ENCODE results near the gene DYRK4.

DYRK4 gene

DNA sequence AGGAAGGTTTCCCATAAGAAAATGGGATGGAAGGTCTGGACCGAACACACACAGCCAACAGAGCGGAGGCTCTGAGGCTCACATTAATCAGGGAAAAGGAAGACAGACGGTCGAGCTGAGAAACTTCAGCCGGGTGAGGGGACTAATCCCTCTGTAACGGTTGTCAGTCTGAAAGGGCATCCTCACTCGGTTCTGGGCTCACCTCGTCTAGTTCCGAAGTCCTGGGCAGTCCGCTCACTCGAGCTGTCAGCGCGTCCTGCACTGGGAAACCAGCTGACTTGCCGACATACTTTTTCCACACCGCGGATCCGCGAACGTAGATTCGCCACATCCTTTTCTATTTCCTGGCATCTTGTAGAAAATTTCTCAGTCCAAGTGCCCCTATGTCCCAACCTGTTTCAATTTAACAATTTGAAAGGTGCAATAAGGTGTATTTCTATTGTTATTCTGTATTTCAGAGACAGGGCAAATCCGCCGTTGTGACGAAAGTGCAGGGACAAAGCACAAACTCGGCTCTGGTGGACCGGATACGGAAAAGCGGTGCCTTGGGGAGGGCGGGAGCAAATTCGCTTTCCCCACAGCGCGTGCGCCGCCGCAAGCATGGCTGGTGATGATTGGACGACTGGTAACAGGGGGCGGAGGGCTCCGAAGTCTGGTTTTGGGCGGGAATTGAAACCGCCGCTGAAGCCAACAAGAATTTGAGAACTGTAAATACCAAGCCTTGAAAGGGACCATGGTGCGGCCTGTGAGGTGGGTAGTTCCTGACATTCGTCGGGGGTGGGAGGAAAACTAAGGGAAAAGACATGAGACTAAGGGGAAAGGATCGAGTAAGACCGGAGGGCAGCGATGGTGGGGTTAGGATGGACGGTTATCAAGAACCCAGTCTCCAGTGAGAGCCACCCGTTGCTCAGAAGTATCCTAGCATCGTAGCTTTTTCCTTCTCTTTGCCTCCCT is 23.5 kb upstream of the DYRK4 start, which contains the start of gene RAD51AP1:
Gene RAD51AP1, plus strand, starts transcription at position 684 of the 954 bp plus-strand sequence. Its CDS starts 50 bp downstream, at position 734.
- H3K27me3 ChIP-seq (ENCODE audit: insufficient read depth, low read length): no peaks in the 10 kb centered on the region
- H2AK5ac ChIP-seq (ENCODE audit: low read length): no peak within 1 kb of the TSS
- H4K91ac ChIP-seq (ENCODE audit: low read depth, low read length): peak within 1 kb of the TSS; percentile 30
- H3K36me3 ChIP-seq (ENCODE audit: control insufficient read depth in 1 of 2, insufficient read depth in 2 of 2, low read length in 2 of 2): peaks cover 4 to 5% of the 10 kb centered on the region in 2 experiments
- peak within 1 kb of the TSS; percentile 58 for H4K12ac ChIP-seq (ENCODE audit: low read depth, low read length)
- peak within 1 kb of the TSS; percentile 60 for H2BK5ac ChIP-seq (ENCODE audit: low read depth, low read length, poor library complexity)
- H3K14ac ChIP-seq (ENCODE audit: low read length): peak within 1 kb of the TSS; percentile 7
- H2BK12ac ChIP-seq (ENCODE audit: low read length): no peak within 1 kb of the TSS
- peak within 1 kb of the TSS; percentile 12 for H3K18ac ChIP-seq (ENCODE audit: low read length)
- no peak within 1 kb of the TSS for H3K23ac ChIP-seq (ENCODE audit: low read length)
- H3K27ac ChIP-seq (ENCODE audit: low read depth, low read length): peak within 1 kb of the TSS; percentile 52
- no peaks in the 10 kb centered on the region for H3K79me1 ChIP-seq (ENCODE audit: low read length)
- H4K8ac ChIP-seq (ENCODE audit: low read depth, low read length): peak within 1 kb of the TSS; percentile 55
- H3K4me1 ChIP-seq (ENCODE audit: control insufficient read depth in 1 of 2, insufficient read depth in 2 of 2, low read length in 2 of 2): no peaks in the 10 kb centered on the region
- no peak within 1 kb of the TSS for H2BK120ac ChIP-seq (ENCODE audit: insufficient read depth, low read length, poor library complexity)
- H3K9ac ChIP-seq (ENCODE audit: low read length): peak within 1 kb of the TSS; percentile 94
- no CpG with 5 or more reads among the region's 49 CpGs for WGBS (ENCODE audit: extremely low coverage, insufficient coverage, insufficient read length)
- no peaks in the 10 kb centered on the region for H3K9me3 ChIP-seq (ENCODE audit: insufficient read depth, low read depth, low read length)
- H3K79me2 ChIP-seq (ENCODE audit: control insufficient read depth, insufficient read depth, low read length, poor library complexity): no peaks in the 10 kb centered on the region
- peak within 1 kb of the TSS; percentile 77 for H3K4ac ChIP-seq (ENCODE audit: low read depth, low read length)
- peak within 1 kb of the TSS; percentile 83 for H3K4me2 ChIP-seq (ENCODE audit: low read length)
- H3K4me3 ChIP-seq (ENCODE audit: low read depth, low read length): peak within 1 kb of the TSS; percentile 91
- DNase-seq: peak; percentile 95 to 98
- H2AFZ ChIP-seq (ENCODE audit: insufficient read depth, low read length, poor library complexity): peak within 1 kb of the TSS; percentile 82

- H2AK5ac ChIP-seq (ENCODE audit: low read length): no peak overlapping the region
- H3K9me3 ChIP-seq (ENCODE audit: insufficient read depth, low read depth, low read length): no peaks in the 10 kb centered on the region
- H3K4me1 ChIP-seq (ENCODE audit: control insufficient read depth in 1 of 2, insufficient read depth in 2 of 2, low read length in 2 of 2): no peaks in the 10 kb centered on the region
- peak overlapping the region; percentile 91 for H3K4me3 ChIP-seq (ENCODE audit: low read depth, low read length)
- peak overlapping the region; percentile 77 for H3K4ac ChIP-seq (ENCODE audit: low read depth, low read length)
- peak overlapping the region; percentile 47 for H4K8ac ChIP-seq (ENCODE audit: low read depth, low read length)
- H3K79me1 ChIP-seq (ENCODE audit: low read length): no peaks in the 10 kb centered on the region
- H3K36me3 ChIP-seq (ENCODE audit: control insufficient read depth in 1 of 2, insufficient read depth in 2 of 2, low read length in 2 of 2): peaks cover 2 to 5% of the 10 kb centered on the region in 2 experiments
- H2AFZ ChIP-seq (ENCODE audit: insufficient read depth, low read length, poor library complexity): peak overlapping the region; percentile 82
- peak overlapping the region; percentile 94 for H3K9ac ChIP-seq (ENCODE audit: low read length)
- peak overlapping the region; percentile 83 for H3K4me2 ChIP-seq (ENCODE audit: low read length)
- no peak overlapping the region for H2BK120ac ChIP-seq (ENCODE audit: insufficient read depth, low read length, poor library complexity)
- H2BK5ac ChIP-seq (ENCODE audit: low read depth, low read length, poor library complexity): no peak overlapping the region
- no peak overlapping the region for H2BK12ac ChIP-seq (ENCODE audit: low read length)
- H4K12ac ChIP-seq (ENCODE audit: low read depth, low read length): peak overlapping the region; percentile 58
- WGBS (ENCODE audit: extremely low coverage, insufficient coverage, insufficient read length): no CpG with 5 or more reads among the region's 16 CpGs
- DNase-seq: no peak
- no peak overlapping the region for H4K91ac ChIP-seq (ENCODE audit: low read depth, low read length)
- no peak overlapping the region for H3K23ac ChIP-seq (ENCODE audit: low read length)
- no peaks in the 10 kb centered on the region for H3K79me2 ChIP-seq (ENCODE audit: control insufficient read depth, insufficient read depth, low read length, poor library complexity)
- H3K27me3 ChIP-seq (ENCODE audit: insufficient read depth, low read length): no peaks in the 10 kb centered on the region
- H3K27ac ChIP-seq (ENCODE audit: low read depth, low read length): no peak overlapping the region
- H3K14ac ChIP-seq (ENCODE audit: low read length): peak overlapping the region; percentile 7
- peak overlapping the region; percentile 12 for H3K18ac ChIP-seq (ENCODE audit: low read length)
Observed at GRCh38 chr12:4539167-4539870, 22.7 kb upstream of the DYRK4 start.

- no peak overlapping the region for H4K8ac ChIP-seq (ENCODE audit: low read depth, low read length)
- no peak overlapping the region for H3K4ac ChIP-seq (ENCODE audit: low read depth, low read length)
- H3K9ac ChIP-seq (ENCODE audit: low read length): no peak overlapping the region
- no peak overlapping the region for H4K12ac ChIP-seq (ENCODE audit: low read depth, low read length)
- no peak overlapping the region for H2BK120ac ChIP-seq (ENCODE audit: insufficient read depth, low read length, poor library complexity)
- no peak overlapping the region for H2AK5ac ChIP-seq (ENCODE audit: low read length)
- no peaks in the 10 kb centered on the region for H3K79me2 ChIP-seq (ENCODE audit: control insufficient read depth, insufficient read depth, low read length, poor library complexity)
- H3K4me2 ChIP-seq (ENCODE audit: low read length): no peak overlapping the region
- whole genome bisulfite sequencing (ENCODE audit: extremely low coverage, insufficient coverage, insufficient read length): no CpG with 5 or more reads among the region's 3 CpGs
- DNase-seq: no peak
- no peak overlapping the region for H3K18ac ChIP-seq (ENCODE audit: low read length)
- H3K36me3 ChIP-seq (ENCODE audit: control insufficient read depth in 1 of 2, insufficient read depth in 2 of 2, low read length in 2 of 2): peaks cover 0 to 3% of the 10 kb centered on the region in 2 experiments
- H2BK5ac ChIP-seq (ENCODE audit: low read depth, low read length, poor library complexity): no peak overlapping the region
- H3K4me1 ChIP-seq (ENCODE audit: control insufficient read depth in 1 of 2, insufficient read depth in 2 of 2, low read length in 2 of 2): no peaks in the 10 kb centered on the region
- H3K27me3 ChIP-seq (ENCODE audit: insufficient read depth, low read length): no peaks in the 10 kb centered on the region
- H3K79me1 ChIP-seq (ENCODE audit: low read length): no peaks in the 10 kb centered on the region
- no peak overlapping the region for H3K23ac ChIP-seq (ENCODE audit: low read length)
- H3K27ac ChIP-seq (ENCODE audit: low read depth, low read length): no peak overlapping the region
- no peak overlapping the region for H4K91ac ChIP-seq (ENCODE audit: low read depth, low read length)
- no peak overlapping the region for H3K4me3 ChIP-seq (ENCODE audit: low read depth, low read length)
- no peaks in the 10 kb centered on the region for H3K9me3 ChIP-seq (ENCODE audit: insufficient read depth, low read depth, low read length)
- H2BK12ac ChIP-seq (ENCODE audit: low read length): no peak overlapping the region
- no peak overlapping the region for H3K14ac ChIP-seq (ENCODE audit: low read length)
- no peak overlapping the region for H2AFZ ChIP-seq (ENCODE audit: insufficient read depth, low read length, poor library complexity)
Observed at GRCh38 chr12:4540170-4540569, 21.8 kb upstream of the DYRK4 start.

DNA sequence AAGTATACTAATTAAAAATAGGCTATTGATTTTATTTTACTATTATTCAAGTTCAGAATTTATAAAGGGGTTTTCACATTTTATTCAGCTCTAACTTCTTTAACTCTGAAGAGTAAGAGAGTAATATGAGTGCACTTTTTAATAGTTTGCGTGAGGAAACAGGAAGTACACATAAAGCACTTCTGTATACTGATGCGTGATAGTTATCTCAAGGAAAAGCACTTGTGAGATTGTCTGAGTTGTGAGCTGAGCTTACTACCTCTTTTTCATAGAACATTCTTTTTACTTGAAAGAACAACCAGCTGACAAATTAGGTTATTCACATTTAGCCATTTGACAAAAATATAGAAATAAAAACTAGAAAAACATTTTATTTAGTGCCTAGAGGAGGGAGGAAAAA is 21.4 kb upstream of the DYRK4 start:
- Histone ChIP-seq H3K4me2 (ENCODE audit: low read length) (no peak overlapping the region), H3K27me3 (ENCODE audit: insufficient read depth, low read length) (no peaks in the 10 kb centered on the region), H3K9me3 (ENCODE audit: insufficient read depth, low read depth, low read length) (no peaks in the 10 kb centered on the region), H3K18ac (ENCODE audit: low read length) (no peak overlapping the region), H3K79me2 (ENCODE audit: control insufficient read depth, insufficient read depth, low read length, poor library complexity) (no peaks in the 10 kb centered on the region), H3K27ac (ENCODE audit: low read depth, low read length) (no peak overlapping the region), H3K79me1 (ENCODE audit: low read length) (no peaks in the 10 kb centered on the region), H2AK5ac (ENCODE audit: low read length) (no peak overlapping the region), H2BK12ac (ENCODE audit: low read length) (no peak overlapping the region), H3K36me3 (ENCODE audit: control insufficient read depth in 1 of 2, insufficient read depth in 2 of 2, low read length in 2 of 2) (peaks cover 0 to 3% of the 10 kb centered on the region in 2 experiments), H4K12ac (ENCODE audit: low read depth, low read length) (no peak overlapping the region), H3K9ac (ENCODE audit: low read length) (no peak overlapping the region), H2AFZ (ENCODE audit: insufficient read depth, low read length, poor library complexity) (no peak overlapping the region), H3K4ac (ENCODE audit: low read depth, low read length) (no peak overlapping the region), H3K23ac (ENCODE audit: low read length) (no peak overlapping the region), H2BK5ac (ENCODE audit: low read depth, low read length, poor library complexity) (no peak overlapping the region), H3K4me3 (ENCODE audit: low read depth, low read length) (no peak overlapping the region), H3K4me1 (ENCODE audit: control insufficient read depth in 1 of 2, insufficient read depth in 2 of 2, low read length in 2 of 2) (no peaks in the 10 kb centered on the region), H4K91ac (ENCODE audit: low read depth, low read length) (no peak overlapping the region), H3K14ac (ENCODE audit: low read length) (no peak overlapping the region), H4K8ac (ENCODE audit: low read depth, low read length) (no peak overlapping the region), H2BK120ac (ENCODE audit: insufficient read depth, low read length, poor library complexity) (no peak overlapping the region)
- WGBS (ENCODE audit: extremely low coverage, insufficient coverage, insufficient read length): no CpG with 5 or more reads among the region's 2 CpGs
- DNase-seq: no peak
